ENCODE measurements around the gene SYT17. TPM values are rescaled to one million over a fixed set of nuclear protein-coding genes. Genes with fewer than 3 reads are reported as not detected.

The SYT17 gene
- total RNA-seq, 1 experiment from 2014 or later: 0.39 TPM

DNA sequence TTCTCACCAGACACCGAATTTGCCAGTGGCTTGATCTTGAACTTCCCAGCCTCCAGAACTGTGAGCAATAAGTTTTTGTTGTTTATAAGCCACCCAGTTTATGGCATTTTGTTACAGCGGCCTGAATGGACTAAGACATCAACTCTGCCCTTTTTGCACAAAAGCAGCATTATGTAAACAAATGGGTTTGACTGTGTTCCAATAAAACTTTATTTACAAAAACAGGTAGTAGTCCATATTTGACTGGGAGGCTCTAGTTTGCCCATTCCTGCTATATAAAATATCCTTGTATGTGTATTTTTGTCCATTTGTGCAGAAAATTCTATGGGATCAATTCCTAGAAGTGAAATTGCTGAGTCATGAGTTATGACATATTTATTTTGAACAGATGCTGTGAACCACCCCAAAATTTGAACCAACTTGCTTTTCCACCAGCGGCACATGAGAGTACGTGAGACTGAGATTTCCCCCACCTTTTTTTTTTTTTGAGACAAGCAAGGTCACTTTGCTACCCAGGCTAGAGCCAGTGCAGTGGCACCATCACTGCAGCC is 96.2 kb downstream of the SYT17 start:
- no peak for DNase-seq (ENCODE audit: low read depth)

DNA sequence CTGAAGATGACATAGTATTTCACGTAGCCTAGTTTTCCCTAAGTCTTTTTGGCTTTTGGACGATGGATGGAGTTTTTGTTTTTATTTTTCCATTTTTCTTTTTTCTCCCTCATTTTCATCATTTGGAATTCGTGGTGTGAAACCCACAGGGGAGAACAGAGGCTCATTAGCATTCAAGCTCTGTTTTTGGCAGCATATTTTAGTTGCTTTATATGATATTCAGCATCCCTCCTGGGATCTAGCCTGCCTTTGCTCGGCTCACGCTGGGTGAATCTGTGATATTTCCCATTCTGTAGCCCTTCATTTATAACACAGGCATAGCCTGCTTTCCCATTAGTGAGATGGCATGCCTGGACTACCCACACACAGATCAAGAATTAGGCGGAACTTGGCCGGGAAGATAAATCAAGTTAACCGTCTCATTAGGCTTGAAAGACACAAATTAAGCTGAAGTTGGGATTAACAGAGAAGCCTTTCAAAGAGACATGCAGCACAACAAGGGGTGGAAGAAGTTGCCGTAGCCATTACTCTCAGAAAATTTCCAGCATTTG is 97.4 kb downstream of the SYT17 start:
- no peak for DNase-seq (ENCODE audit: low read depth)

DNA sequence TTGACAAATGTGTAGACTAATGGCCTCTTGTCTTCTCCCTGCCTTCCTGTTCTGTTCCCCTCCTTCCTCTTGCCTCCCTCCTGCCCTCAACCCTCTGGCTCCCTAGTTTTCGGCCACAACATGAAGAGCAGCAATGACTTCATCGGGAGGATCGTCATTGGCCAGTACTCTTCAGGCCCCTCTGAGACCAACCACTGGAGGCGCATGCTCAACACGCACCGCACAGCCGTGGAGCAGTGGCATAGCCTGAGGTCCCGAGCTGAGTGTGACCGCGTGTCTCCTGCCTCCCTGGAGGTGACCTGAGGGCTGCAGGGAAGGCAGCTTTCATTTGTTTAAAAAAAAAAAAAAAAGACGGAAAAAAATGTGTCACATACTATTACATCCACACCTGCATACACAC is 98.7 kb downstream of the SYT17 start:
- no peak for DNase-seq (ENCODE audit: low read depth)

DNA sequence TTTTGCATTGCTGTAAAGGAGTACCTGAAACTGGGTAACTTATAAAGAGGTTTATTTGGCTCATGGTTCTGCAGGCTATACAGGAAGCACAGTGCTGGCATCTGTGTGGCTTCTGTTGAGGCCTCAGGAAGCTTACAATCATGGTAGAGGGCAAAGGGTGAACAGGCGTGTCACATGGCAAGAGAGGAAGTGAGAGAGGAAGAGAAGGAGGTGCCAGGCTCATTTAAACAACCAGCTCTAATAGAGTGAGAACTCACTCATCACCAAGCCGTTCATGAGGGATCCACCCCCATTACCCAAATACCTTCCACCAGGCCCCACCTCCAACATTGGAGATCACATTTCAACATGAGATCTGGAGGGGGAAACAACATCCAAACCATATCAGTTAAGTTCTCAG is 101.1 kb downstream of the SYT17 start:
- DNase-seq (ENCODE audit: low read depth): no peak

DNA sequence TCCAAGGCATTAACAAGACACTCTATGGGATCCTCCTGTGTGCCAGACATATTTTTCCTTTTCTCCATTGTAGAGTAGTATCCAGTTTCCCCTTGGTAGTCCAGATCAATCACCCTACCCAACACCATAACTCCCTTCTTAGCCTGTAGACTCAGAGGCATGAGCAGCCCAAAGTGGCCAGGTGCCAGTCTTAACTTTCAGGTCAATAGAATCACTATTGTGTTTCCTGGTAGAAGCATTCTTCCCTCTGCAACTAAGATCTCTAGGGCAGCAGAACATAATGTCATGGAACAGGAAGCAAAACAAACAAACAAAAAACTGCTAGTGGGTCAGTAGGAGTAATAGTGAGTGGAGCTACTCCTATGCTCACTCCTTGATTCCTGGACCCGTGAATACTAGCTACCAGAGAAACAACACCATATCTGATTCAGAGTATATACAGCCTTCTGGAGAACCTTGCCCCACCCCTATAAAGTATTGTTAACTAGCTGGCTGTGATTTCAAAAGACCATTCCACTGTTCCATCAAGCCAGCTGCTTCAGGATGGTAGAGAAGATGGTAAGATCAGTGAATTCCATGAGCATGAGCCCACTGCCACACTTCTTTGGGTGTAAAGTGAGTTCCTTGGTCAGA is 106.2 kb downstream of the SYT17 start:
- DNase-seq (ENCODE audit: low read depth): no peak

DNA sequence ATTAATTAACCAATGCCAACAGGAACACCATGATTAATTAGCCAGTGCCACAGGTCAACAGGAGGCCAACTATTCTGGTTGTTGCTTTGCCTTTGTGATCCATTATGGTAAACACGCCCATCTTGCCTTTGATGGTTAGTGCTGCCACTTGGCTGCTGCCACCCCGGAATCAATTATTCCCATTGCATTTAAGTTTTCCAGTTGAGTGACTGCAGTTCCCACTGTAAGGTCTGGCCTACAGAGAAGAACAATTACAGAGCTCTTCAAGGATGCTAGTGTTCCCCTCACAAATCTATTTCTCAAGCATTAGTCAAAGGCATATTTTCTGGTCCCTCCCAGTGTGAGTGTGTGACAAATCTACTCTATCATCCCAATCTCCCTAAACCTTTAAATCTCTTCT is 110.4 kb downstream of the SYT17 start:
- no peak for DNase-seq (ENCODE audit: low read depth)

DNA sequence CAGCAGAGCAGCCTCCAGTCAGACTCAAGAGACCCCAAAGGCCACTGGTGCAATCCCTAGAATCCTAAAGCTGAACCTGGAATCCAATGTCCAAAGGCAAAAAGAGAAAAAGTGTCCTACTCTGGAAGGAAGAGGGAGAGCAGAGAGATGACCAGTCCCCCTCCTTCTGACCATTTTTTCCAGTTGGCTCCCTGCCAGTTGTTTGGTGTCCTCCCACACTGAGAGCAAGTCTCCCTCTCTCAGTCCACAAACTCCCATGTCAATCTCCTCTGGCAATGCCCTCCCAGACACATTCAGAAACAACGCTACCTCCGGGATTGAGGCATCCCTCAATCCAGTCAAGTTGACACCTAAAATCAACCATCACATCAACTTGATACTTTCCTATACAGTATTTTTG is 113.2 kb downstream of the SYT17 start:
- no peak for DNase-seq (ENCODE audit: low read depth)

DNA sequence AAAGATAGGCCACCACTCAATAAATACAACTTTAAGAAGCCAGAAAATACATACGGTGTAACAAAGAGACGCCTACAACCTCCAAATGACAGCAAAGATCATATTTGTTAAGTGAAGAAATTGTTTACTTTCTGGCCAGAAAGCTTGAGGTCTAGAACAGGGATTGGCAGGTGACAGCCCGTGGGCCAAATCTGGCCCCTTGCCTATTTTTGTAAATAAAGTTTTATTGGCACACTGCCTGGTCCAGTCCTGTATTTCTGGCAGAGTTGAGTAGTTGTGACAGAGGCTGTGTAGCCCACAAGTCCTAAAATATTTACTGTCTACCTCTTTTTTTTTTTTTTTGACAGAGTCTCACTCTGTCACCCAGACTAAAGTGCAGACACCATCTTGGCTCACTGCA is 114.1 kb downstream of the SYT17 start:
- no peak for DNase-seq (ENCODE audit: low read depth)

DNA sequence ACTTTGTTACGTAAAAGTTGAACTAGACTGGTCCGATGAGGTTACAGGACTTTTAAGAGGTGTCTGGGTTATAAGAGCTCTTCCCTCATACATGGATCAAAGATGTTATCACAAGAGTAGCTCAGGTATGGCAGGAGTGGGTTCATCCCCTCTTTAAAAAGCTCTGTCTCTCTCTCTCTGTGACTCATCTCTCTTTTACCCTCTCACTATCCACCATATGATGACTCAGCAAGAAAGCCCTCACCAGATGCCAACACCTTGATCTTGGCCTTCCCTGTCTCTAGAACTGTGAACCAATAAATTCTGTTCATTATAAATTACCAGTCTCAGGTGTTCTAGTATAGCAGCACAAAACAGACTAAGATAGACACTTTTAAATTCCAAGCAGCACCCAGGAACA is 115.6 kb downstream of the SYT17 start:
- peak; percentile 46 for DNase-seq (ENCODE audit: low read depth)

DNA sequence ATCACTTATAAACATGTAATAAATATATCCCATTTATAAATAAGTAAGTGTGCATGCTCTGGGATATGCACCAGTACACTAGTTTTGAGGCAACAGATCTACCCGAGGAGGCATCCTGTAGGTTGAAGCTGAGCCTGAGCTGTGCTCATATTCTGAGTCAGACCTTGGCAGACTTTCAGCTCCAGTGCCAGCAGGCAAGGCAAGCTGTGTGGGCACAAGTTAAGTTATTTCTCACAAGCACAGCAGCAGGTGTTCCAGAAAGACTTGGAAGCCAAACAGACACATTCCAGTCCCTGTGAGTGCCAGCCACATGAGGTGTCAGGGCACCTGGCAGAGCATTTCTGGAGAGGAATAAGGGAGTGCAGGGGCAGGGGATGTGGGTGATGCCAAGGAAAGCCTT is 116.2 kb downstream of the SYT17 start:
- DNase-seq (ENCODE audit: low read depth): peak; percentile 84

DNA sequence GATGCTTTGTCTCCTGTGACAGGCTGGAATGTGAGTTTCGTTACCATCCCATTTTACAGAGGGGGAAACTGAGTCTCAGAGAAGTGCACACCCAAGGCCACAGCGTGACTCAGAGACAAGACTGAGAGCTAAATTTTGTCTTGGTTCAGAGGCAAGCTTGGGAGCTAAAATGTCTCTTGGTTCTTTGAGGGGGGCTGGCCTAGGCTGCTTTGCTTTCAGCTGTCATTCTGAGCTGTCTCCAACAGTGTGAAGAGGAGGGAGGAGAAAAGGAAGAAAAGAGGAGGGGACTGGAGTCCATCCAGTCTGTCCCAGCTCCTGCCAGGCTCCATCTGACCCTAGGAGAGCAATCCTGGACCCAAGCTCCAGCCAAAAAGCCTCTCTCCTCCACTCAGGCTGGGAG is 117.4 kb downstream of the SYT17 start, which contains the start of gene CLEC19A:
CLEC19A (plus strand) TSS at position 301 of the 400 bp plus-strand sequence. CDS start 121 bp downstream, outside the sequence.
- DNase-seq (ENCODE audit: low read depth): no peak

DNA sequence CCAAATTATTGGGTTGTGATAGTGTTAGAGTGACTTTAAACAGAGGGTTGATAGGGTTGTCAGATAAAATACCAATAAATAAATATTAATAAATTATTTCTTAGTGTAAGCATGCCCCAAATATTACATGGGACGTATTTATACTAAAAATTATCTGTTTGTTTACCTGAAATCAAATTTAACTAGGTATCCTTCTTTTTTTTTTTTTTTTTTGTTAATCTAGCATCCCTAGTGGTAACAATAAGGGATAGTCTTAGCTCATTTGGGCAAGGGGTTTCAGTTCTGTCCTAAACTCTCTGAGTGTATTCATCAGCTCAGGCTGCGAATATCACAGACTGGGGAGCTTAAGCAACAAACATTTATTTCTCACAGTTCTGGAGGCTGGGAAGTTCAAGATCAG is 118.8 kb downstream of the SYT17 start:
- DNase-seq (ENCODE audit: low read depth): no peak

DNA sequence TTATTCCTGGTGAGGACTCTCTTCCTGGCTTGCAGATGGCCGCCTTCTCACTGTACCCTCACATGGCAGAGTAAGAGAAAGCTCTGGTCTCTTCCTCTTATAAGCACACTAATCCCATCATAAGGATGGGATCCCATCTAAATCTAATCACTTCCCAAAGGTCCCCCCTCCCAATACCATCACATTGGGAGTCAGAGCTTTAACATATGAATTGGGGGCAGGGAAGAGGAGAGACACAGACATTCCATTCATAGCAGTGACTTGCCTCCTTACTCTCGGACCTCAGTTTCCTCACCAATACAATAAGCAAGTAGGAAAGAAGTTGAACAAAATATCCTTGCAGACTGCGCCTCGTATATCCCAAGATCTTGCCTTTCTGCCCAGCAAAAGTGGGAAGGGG is 119.2 kb downstream of the SYT17 start:
- DNase-seq (ENCODE audit: low read depth): no peak

DNA sequence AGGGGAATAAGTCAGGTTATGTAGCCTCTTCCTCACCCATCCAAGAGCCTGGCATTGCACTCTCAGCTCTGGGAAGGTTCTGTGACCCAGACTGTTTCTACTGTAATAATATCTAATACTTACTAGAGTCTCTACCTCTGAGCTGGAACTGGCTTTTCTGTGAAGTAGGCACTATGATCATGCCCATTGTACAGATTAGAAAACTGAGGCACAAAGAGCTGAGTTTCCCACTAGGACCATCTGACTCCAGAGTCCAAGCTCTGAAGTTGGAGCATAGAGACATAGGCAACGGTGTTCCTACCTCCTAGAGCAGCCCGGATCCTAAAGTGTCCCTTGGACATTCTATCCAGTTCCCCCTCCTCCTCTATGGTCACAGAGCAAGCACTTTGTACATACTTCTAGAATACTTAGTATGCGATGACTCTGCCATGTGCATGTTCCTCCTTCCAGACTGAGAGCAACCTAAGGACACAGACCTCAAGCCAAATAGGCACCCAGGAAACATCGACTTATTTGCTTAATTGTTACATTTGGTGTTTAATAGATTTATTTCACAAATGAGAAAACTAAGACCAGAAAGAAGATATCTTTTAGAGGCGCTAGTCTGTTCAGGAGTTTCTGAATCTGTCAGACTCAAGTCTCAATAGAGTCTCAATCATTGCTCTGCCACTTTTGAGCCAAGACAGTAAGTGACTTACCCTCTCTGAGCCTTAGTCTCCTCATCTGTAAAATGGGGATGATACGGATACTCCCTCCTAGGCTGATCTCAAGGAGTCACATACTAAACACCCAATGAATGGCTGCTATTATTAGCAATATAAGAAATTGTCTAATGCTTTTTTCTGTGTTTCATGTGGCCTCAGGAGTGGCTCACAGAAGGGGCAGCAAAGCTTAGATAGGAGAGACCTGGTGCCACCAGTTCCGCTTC is 121.1 kb downstream of the SYT17 start:
- no peak for DNase-seq (ENCODE audit: low read depth)

DNA sequence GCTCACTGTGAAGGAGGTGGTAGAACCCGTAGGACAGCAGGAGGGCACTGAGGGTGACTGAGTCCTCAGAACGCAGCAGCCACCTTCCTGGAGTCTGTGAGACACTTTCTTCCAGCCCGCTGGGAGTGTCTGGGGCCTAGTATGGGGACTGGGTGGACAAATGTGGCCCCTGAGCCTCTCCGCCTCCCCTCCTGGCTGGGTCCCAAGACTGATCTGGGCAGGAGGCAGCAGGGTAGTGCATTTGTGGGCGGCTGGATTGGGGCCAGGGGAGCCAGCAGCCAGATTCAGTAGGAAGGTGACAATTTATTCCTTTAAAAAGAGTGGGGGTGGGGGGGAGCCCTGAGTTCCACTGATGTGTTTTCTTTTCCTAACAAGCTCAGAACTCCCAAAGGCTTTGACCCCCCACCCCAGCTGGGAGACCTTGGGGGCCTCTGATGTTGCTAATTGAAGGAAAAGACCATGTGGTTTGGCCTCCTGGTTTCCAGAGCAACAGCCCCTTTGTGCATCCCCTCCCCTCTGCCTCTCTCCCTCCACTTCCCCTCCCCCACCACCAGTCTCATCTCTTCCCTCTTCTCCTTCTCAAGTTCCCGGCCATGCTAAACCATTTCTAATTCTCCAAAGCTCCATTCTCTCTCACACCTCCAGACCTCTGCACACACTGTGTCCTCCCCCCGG is 121.9 kb downstream of the SYT17 start:
- DNase-seq (ENCODE audit: low read depth): no peak

DNA sequence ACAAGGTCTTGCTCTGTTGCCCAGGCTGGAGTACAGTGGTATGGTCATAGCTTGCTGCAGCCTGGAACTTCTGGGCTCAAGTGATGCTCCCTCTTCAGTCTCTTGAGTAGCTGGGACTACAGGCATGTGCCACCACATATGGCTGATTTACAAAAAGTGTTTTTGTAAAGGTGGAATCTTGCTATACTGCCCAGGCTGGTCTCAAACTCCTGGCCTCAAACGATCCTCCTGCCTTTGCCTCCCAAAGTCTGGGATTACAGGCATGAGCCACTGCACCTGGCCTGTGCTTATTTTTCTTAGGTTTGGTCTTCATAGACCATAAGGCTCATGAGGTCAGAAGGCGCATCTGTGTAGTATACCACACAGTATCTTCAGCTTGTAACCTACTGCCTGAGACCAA is 122.8 kb downstream of the SYT17 start:
- no peak for DNase-seq (ENCODE audit: low read depth)

DNA sequence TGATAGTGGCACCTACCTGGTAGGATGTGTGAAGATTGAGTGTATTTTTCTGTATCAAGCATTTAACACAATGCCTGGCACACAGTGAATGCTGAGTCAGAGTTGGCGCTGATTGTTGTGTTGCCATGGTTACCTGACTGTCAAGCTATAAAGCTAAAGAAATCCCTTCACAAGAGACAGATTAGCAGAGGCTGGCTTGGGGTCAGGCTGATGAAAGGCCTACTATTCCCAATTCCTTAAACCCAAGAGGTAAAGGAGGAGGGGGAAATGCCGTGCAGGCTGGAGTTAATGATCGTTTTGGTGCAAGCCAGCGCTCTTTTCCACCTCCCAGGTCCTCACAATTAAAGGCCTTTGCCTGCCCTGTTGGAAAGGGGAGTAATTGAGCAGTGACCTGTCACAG is 123.4 kb downstream of the SYT17 start:
- peak; percentile 72 for DNase-seq (ENCODE audit: low read depth)

DNA sequence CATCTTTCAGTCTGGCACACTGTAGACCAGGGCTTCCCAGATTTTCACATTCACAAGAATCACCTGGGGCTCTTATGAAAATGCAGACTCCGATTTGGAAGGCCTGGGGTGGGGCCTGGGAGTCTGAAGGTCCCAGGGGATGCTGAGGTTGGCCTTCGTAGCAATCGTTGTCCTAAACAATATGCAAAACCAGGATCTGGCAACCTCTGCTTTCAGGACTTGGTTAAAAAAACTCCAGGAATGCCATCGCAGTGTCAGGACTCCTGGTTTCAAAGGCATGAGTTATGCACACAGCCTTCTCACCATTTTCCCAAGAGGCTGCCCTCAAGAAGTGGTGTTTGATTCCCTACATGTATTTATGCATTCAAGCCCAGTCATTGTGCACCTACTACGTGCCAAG is 124.1 kb downstream of the SYT17 start:
- DNase-seq (ENCODE audit: low read depth): no peak

DNA sequence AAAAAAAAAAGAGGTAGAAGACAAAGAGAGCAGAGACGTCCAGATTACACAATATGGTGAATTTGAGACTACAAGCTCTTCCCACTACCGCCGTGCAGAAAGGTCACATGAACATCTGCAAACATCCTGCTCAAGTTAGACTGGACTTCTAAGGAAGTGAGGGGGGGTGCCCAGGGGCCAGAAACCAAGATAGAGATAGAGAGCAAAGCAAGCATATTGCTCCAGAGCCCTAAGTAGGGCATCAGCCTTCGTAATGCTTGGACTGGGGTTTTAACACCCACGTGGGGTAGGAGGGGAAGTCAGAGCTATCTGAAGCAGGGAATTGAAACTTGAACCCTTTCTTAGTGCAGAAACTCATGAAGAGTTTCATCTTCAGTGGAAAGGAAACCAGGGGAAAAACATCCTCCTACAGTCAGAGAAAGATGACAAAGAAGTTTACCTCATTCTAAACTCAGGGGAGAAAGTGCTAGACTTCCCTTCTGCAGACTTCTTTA is 126.2 kb downstream of the SYT17 start:
- no peak for DNase-seq (ENCODE audit: low read depth)

DNA sequence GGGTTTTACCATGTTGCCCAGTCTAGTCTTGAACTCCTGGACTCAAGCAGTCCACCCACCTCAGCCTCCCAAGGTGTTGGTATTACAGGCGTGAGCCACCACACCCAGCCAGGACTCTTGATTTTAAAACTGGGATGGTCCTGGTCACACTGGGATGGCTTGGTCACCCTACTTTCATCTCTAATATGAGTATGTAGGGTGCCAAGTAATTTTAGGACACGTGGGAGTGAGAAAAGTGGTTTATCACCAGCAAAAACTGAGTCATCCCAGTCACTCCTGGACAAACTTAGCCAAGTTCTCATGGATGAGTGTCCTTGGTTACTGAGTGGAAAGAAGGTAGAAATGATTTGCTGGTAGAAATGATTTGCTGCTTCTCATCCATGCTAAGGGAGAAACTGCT is 127.4 kb downstream of the SYT17 start:
- no peak for DNase-seq (ENCODE audit: low read depth)

DNA sequence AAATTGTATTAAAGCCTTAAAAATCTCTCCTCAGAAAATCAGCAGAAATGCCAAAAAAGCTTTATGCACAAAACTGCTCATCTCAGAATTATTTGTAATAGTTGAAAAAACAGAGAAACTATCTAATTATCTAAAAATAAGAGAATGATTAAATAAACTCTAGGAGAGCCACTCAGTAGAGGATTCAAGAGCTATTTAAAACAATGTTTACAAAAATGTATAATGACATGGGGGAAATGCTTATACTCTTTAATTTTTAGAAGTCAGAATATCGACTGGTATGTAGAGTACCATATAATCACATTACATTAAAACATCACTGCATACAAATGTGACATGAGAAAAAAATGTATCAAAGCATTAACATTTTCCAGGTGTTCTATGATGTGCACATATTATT is 129.4 kb downstream of the SYT17 start:
- no peak for DNase-seq (ENCODE audit: low read depth)

DNA sequence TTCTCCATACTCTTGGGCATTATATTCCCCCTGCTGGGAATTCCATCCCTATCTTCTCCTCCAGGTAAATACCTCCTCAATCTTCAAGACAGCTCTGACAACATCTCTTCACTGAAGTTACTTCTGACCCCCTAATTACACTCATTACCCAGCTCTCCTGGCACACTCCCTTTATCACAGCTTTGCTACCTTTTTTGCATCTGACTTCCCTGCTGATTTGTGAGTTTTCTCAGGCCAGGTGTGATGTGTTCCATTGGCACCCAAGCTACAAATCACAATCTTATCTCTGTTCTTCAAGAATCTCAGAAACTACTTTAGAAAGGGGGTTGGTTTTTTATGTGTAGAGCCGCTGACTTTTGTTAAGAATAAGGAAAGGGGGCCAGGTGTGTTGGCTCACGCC is 131.5 kb downstream of the SYT17 start:
- DNase-seq (ENCODE audit: low read depth): no peak
